Heart right ventricle (tissue), 16 donors: Measurements from ENCODE around the gene CCR3. TPM values are rescaled to one million over a fixed set of nuclear protein-coding genes. Genes with fewer than 3 reads are reported as not detected.

Experiments used
- ATAC-seq, 8 donors: fragments of 200-7000 bp; cut with Tn5 transposase; one replicate each; pipeline ENCODE4 v1.9.1; 2020; ENCODE audit warnings: mild to moderate bottlenecking in 8 of 8, moderate library complexity in 8 of 8, moderate number of reproducible peaks in 1 of 8
- DNase-seq, 2 donors: peaks; one replicate each; pipeline ENCODE4 v3.0.0-alpha.2; 2020
- H3K27ac ChIP-seq, 10 donors: fragments of 200-600 bp; sonication (generic) in 2 of 10; one replicate each; pipeline versions ENCODE4 v1.5.0 to v1.8.0; 2020 to 2022; ENCODE audit warnings: mild to moderate bottlenecking in 3 of 10
- H3K27me3 ChIP-seq, 7 donors: fragments of 200-600 bp; one replicate each; pipeline ENCODE4 v1.8.0; 2021 to 2022; ENCODE audit warnings: mild to moderate bottlenecking in 2 of 7
- H3K36me3 ChIP-seq, 9 donors: fragments of 200-600 bp; sonication (generic) in 1 of 9; one replicate each; pipeline versions ENCODE4 v1.5.0 to v1.8.0; 2020 to 2022; ENCODE audit warnings: mild to moderate bottlenecking in 2 of 9
- H3K4me1 ChIP-seq, 9 donors: fragments of 200-600 bp; sonication (generic) in 1 of 9; one replicate each; pipeline versions ENCODE4 v1.5.0 to v1.8.0; 2020 to 2022; ENCODE audit warnings: mild to moderate bottlenecking in 4 of 9
- H3K4me3 ChIP-seq, 10 donors: fragments of 200-600 bp; sonication (generic) in 2 of 10; one replicate each; pipeline versions ENCODE4 v1.5.0 to v1.8.0; 2020 to 2022; ENCODE audit warnings: mild to moderate bottlenecking in 7 of 10, moderate library complexity in 2 of 10
- H3K9me3 ChIP-seq, 11 donors: fragments of 200-600 bp in 10 of 11; sonication (generic) in 2 of 11; one replicate each; pipeline versions ENCODE4 v1.5.0 to v1.8.0; 2013 to 2022; ENCODE audit warnings: mild to moderate bottlenecking in 2 of 11, control low read depth in 1 of 11, moderate library complexity in 1 of 11
- WGBS, 2 donors: extraction: QIAGEN DNeasy Blood & Tissue Kit; methylation state at CpG; one replicate each; pipeline ENCODE4 v1.1.7; 2013; ENCODE audit warnings: inconsistent platforms in 1 of 2; 5-methylcytosine and 5-hydroxymethylcytosine counted together
- intact Hi-C, 10 donors: fragments of 100-400 bp; cut with DNase I; formaldehyde crosslinking; loops; one replicate each; pipeline versions ENCODE4 v1.11.1 to v1.14.2; 2022
- polyA plus RNA-seq, 2 donors: library from polyadenylated mRNA; stranded (reverse); fragments of 200-250 nt; gene quantifications; one replicate each; pipeline ENCODE4 v1.2.3, GENCODE V29; 2013
- total RNA-seq, 10 donors: library from RNA; stranded (reverse); fragmentation: NEBNext Ultra II Directional in 3 of 10; extraction: Animal tissue kit (Norgen Biotek cat#: 25700) in 3 of 10; gene quantifications; one replicate each; pipeline versions ENCODE4 v1.2.1 to v1.2.4, GENCODE V29; 2021 to 2023
- TF ChIP-seq, protein P1 (sequence below), 9 donors: fragments of 200-600 bp; sonication (generic) in 2 of 9; IDR thresholded peaks; one replicate each; pipeline versions ENCODE4 v1.5.0 to v1.8.0; 2021 to 2022; ENCODE audit warnings: antibody characterized with exemption in 9 of 9, mild to moderate bottlenecking in 5 of 9, moderate library complexity in 1 of 9
- donor health status: Arrhythmogenic right ventricular cardiomyopathy.
- donor health status: ischemic (EF 13 %, LVEDD 7.1; RV severe dilation, severe dysfunction).
- donor health status: healthy with polysubstance abuse.
- donor health status: DM: no; HTN: yes; CAD: no.
- donor health status: DM: no; HTN: no; CAD: no.
- donor health status: ischemic (EF 25% LVEDD 6.9; RV normal size, moderate dysfunction).
- donor health status: ischemic (EF 25% LVEDD 5.7; RV mildly dilated, moderate dysfunction).
- donor health status: healthy.
- donor health status: DM: yes; HTN: yes; CAD: no.
- donor health status: Ischemic cardiomyopathy.
- donor health status: ischemic (EF 35%, LVEDD 5.7; RV mildly dilated, moderate dysfunction).
- donor health status: nonischemic (EF 11% LVEDD 7.7; RV severe dilation, severe dysfunction).
- donor health status: DM: yes; HTN: yes; CAD: no.
- donor health status: PGD.
- donor health status: ischemic (EF 29% LVEDD 5.4; RV normal size, mild dysfunction).
- donor health status: nonischemic (EF 23%, LVEDD 6.1; RV moderate dilation, normal function).

The CCR3 gene
- total and polyA plus RNA-seq, 12 donors, result 0.61 to 0.67 TPM; not detected in 10

DNA sequence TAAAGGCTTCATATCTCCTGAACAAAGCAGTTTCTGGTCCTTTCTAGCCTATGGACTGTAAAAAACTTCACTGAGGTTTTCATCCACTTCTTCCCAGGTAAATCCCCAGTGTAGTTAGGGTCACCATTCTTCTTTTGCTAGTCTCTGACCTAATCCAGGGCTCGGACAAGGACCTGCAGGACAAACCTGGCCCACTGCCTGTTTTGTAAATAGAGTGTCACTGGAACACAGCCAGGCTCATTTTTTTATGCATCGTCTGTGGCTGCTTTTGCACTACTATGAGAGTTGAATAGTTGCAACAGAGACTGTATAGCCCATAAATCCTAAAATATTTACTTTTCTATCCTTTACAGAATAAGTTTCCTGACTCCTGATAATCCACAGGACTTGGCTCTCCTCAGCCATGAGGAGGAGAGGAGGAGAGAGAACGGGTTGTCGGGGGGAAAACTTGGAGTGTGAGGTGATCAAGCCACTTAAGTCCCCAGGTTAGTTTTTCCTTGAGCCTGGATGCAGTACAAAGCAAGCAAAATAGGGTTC lies 29.0 kb downstream of the CCR3 start:
- TF ChIP-seq, protein P1, sequence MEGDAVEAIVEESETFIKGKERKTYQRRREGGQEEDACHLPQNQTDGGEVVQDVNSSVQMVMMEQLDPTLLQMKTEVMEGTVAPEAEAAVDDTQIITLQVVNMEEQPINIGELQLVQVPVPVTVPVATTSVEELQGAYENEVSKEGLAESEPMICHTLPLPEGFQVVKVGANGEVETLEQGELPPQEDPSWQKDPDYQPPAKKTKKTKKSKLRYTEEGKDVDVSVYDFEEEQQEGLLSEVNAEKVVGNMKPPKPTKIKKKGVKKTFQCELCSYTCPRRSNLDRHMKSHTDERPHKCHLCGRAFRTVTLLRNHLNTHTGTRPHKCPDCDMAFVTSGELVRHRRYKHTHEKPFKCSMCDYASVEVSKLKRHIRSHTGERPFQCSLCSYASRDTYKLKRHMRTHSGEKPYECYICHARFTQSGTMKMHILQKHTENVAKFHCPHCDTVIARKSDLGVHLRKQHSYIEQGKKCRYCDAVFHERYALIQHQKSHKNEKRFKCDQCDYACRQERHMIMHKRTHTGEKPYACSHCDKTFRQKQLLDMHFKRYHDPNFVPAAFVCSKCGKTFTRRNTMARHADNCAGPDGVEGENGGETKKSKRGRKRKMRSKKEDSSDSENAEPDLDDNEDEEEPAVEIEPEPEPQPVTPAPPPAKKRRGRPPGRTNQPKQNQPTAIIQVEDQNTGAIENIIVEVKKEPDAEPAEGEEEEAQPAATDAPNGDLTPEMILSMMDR (IDR thresholded peaks at IDR 0.05), result no peak
- WGBS, 2 donors, result 48% methylated on average over 4 of the region's 4 CpGs
- Histone ChIP-seq H3K4me3 (no peak overlapping the region), H3K4me1 (no peaks in the 10 kb centered on the region), H3K36me3 (no peaks in the 10 kb centered on the region), H3K9me3 (no peaks in the 10 kb centered on the region), H3K27ac (no peak overlapping the region), H3K27me3 (peaks cover 0 to 19% (median 0%) of the 10 kb centered on the region in 7 donors)
- ATAC-seq, result no peak
- intact Hi-C loops, result loop anchor here in 3 of 10 donors (10.0 kb wide), 3 partner anchors 94 to 174 kb away; no protein-coding TSS in a partner anchor
- no peak for DNase-seq

DNA sequence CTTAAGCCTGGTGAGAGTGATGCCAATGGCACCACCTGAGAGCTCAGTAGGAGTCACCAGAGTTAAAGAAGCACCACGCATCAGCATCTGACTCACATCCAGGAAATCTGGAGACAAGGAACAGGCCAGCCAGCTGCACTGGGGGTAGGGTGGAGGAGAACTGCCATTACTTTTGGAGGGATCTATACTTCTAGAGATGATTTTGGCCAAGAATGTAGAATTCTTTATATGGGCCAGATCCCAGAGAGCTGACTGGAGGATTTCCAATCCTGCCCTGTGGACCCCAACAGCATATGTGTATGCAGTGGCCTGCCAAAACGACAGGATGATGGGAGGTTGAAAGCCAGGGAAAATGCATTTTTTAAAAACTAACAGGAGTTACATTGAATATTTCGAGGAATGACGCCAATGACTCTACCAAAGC lies 29.8 kb downstream of the CCR3 start:
- no peak for ATAC-seq
- H3K27ac ChIP-seq, result no peak overlapping the region
- WGBS, 2 donors, result 59 to 63% methylated on average over 4 of the region's 4 CpGs
- peaks cover 0 to 16% (median 0%) of the 10 kb centered on the region in 7 donors for H3K27me3 ChIP-seq
- H3K9me3 ChIP-seq, result no peaks in the 10 kb centered on the region
- H3K4me1 ChIP-seq, result peaks cover 0 to 5% (median 0%) of the 10 kb centered on the region in 9 donors
- H3K4me3 ChIP-seq, result no peak overlapping the region
- no peaks in the 10 kb centered on the region for H3K36me3 ChIP-seq
- no peak for DNase-seq
- TF ChIP-seq, protein P1 (IDR thresholded peaks at IDR 0.05), result no peak
- intact Hi-C loops, result loop anchor here in 3 of 10 donors (10.0 kb wide), 3 partner anchors 93 to 173 kb away; no protein-coding TSS in a partner anchor

DNA sequence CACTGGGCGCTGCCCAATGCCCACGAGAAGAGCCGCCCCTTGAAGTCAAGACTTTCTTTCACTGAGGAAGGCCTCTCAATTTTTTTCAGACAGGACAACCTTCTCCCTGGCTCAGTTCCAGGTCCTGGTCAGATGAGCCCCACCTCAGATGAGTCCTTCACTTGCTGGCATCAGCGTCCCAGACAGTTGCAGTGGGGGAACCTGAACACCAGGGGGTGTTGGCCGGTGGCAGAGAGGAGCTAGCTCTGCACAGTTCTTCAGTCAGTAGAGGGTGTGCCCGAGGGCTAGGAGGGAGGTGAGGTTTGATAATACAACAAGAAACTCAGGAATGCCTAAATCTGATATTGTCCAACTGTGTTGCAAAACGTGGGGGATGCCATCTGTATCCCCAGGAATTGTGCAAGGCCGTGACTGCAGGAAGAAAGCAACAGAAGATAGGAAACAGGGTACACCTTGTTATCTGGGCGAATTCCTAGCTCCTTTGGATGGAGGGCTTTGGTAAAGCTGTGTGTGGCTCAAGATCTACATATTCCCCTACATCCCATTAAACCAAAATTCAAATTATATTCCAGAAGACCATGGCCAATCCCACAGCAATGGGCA lies 34.3 kb downstream of the CCR3 start:
- H3K4me1 ChIP-seq, result peaks cover 0 to 18% (median 0%) of the 10 kb centered on the region in 9 donors
- H3K27me3 ChIP-seq, result peaks cover 0 to 10% (median 0%) of the 10 kb centered on the region in 7 donors
- intact Hi-C loops, result loop anchor here in 5 of 10 donors (2.0 to 10.0 kb wide), 7 partner anchors 88 to 168 kb away; partner anchors contain the start of gene CCR5 (in 1 of the 5)
- peaks cover 0 to 12% (median 0%) of the 10 kb centered on the region in 11 donors for H3K9me3 ChIP-seq
- TF ChIP-seq, protein P1 (IDR thresholded peaks at IDR 0.05), result peak; percentile 25 to 88 (median 62)
- DNase-seq (peak; percentile 49 to 61), ATAC-seq (peak in 7 of 8 donors; percentile 47 to 80 (median 69))
- peak overlapping the region in 1 of 10 donors; percentile 20 for H3K27ac ChIP-seq
- WGBS, 2 donors, result 52 to 55% methylated on average over 9 of the region's 9 CpGs
- H3K36me3 ChIP-seq, result no peaks in the 10 kb centered on the region
- H3K4me3 ChIP-seq, result no peak overlapping the region

DNA sequence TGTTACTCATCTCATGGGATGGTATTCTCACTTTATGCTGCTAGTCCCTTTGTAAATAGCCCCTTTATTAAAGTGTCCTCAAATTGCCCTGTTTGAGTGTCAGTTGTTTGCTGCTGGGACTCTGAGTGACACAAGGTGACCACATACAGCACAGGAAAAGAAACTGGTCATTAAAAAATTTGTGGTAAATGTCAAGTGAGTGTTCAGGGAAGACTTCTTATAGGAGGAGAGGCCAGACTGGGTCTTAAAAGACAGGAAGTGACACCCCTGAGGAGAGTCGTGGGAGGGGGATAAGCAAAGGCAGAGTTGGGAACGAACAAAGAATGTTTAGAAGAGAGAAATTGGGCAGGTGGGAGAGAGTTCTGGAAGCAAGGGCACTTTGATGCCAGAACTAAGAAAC lies 35.2 kb downstream of the CCR3 start:
- ATAC-seq, result no peak

More for the DNA sequence above, 35.2 kb downstream of the CCR3 start:
- DNase-seq, result no peak
- Histone ChIP-seq H3K9me3 (peaks cover 0 to 12% (median 0%) of the 10 kb centered on the region in 11 donors), H3K4me3 (no peak overlapping the region), H3K27ac (peak overlapping the region in 1 of 10 donors; percentile 44), H3K4me1 (peaks cover 0 to 21% (median 0%) of the 10 kb centered on the region in 9 donors), H3K27me3 (peaks cover 0 to 10% (median 0%) of the 10 kb centered on the region in 7 donors), H3K36me3 (no peaks in the 10 kb centered on the region)
- TF ChIP-seq, protein P1 (IDR thresholded peaks at IDR 0.05), result no peak
- WGBS, 2 donors, result 49 to 56% methylated on average over 2 of the region's 2 CpGs
- intact Hi-C loops, result loop anchor here in 5 of 10 donors (2.0 to 10.0 kb wide), 7 partner anchors 87 to 167 kb away; partner anchors contain the start of gene CCR5 (in 1 of the 5)
